Trophoblast cell (in vitro differentiated cells and primary cell): ENCODE measurements around the gene NFKBIZ. TPM values are rescaled to one million over a fixed set of nuclear protein-coding genes. Genes with fewer than 3 reads are reported as not detected.

Experiments used
- DNase-seq, 2 donors: peaks; one replicate each; pipeline ENCODE4 v3.0.0-alpha.2; 2016
- H2AFZ ChIP-seq: 2 replicates; pipeline ENCODE4 v1.6.1; 2013; ENCODE audit warnings: low read length, moderate library complexity, mild to moderate bottlenecking; ENCODE audit not compliant: insufficient read depth, poor library complexity
- H2AK5ac ChIP-seq: 2 replicates; pipeline ENCODE4 v1.6.1; 2013; ENCODE audit warnings: mild to moderate bottlenecking, low read length
- H2BK120ac ChIP-seq: 2 replicates; pipeline ENCODE4 v1.6.1; 2013; ENCODE audit warnings: low read length, mild to moderate bottlenecking, moderate library complexity; ENCODE audit not compliant: insufficient read depth, poor library complexity
- H2BK12ac ChIP-seq: 2 replicates; pipeline ENCODE4 v1.6.1; 2013; ENCODE audit warnings: mild to moderate bottlenecking, low read length, moderate library complexity
- H2BK5ac ChIP-seq: 2 replicates; pipeline ENCODE4 v1.6.1; 2013; ENCODE audit warnings: low read length, low read depth, moderate library complexity, mild to moderate bottlenecking; ENCODE audit not compliant: poor library complexity
- H3K14ac ChIP-seq: 2 replicates; pipeline ENCODE4 v1.6.1; 2013; ENCODE audit warnings: mild to moderate bottlenecking, low read length
- H3K18ac ChIP-seq: 2 replicates; pipeline ENCODE4 v1.6.1; 2013; ENCODE audit warnings: mild to moderate bottlenecking, low read length
- H3K23ac ChIP-seq: 2 replicates; pipeline ENCODE4 v1.6.1; 2013; ENCODE audit warnings: low read length
- H3K27ac ChIP-seq: 2 replicates; pipeline ENCODE4 v1.5.1; 2013; ENCODE audit warnings: low read depth, mild to moderate bottlenecking, inconsistent platforms, low read length, moderate library complexity
- H3K27me3 ChIP-seq: 2 replicates; pipeline ENCODE4 v1.6.1; 2013; ENCODE audit warnings: inconsistent platforms, mild to moderate bottlenecking, low read length, moderate library complexity; ENCODE audit not compliant: insufficient read depth
- H3K36me3 ChIP-seq, 2 experiments: 1 replicate in 1 of 2; 2 replicates in 1 of 2; pipeline ENCODE4 v1.6.1; 2013; ENCODE audit warnings: low read length in 2 of 2, mild to moderate bottlenecking in 2 of 2, moderate library complexity in 1 of 2; ENCODE audit not compliant: insufficient read depth in 2 of 2, control insufficient read depth in 1 of 2
- H3K4ac ChIP-seq: 2 replicates; pipeline ENCODE4 v1.6.1; 2013; ENCODE audit warnings: low read depth, mild to moderate bottlenecking, low read length, moderate library complexity
- H3K4me1 ChIP-seq, 2 experiments: 1 replicate in 1 of 2; 2 replicates in 1 of 2; pipeline ENCODE4 v1.6.1; 2013; ENCODE audit warnings: low read length in 2 of 2, mild to moderate bottlenecking in 2 of 2, moderate library complexity in 1 of 2; ENCODE audit not compliant: insufficient read depth in 2 of 2, control insufficient read depth in 1 of 2
- H3K4me2 ChIP-seq: 2 replicates; pipeline ENCODE4 v1.6.1; 2013; ENCODE audit warnings: inconsistent platforms, mild to moderate bottlenecking, low read length, moderate library complexity
- H3K4me3 ChIP-seq: 2 replicates; pipeline ENCODE4 v1.5.1; 2013; ENCODE audit warnings: mild to moderate bottlenecking, low read depth, low read length, inconsistent platforms
- H3K79me1 ChIP-seq: one replicate; pipeline ENCODE4 v1.6.1; 2013; ENCODE audit warnings: low read length
- H3K79me2 ChIP-seq: 2 replicates; pipeline ENCODE4 v1.6.1; 2013; ENCODE audit warnings: low read length, mild to moderate bottlenecking; ENCODE audit not compliant: control insufficient read depth, insufficient read depth, poor library complexity
- H3K9ac ChIP-seq: 2 replicates; pipeline ENCODE4 v1.6.1; 2013; ENCODE audit warnings: mild to moderate bottlenecking, low read length
- H3K9me3 ChIP-seq: 2 replicates; pipeline ENCODE4 v1.6.1; 2013; ENCODE audit warnings: low read depth, mild to moderate bottlenecking, control low read depth, inconsistent platforms, low read length; ENCODE audit not compliant: insufficient read depth
- H4K12ac ChIP-seq: 2 replicates; pipeline ENCODE4 v1.6.1; 2013; ENCODE audit warnings: low read depth, mild to moderate bottlenecking, low read length, moderate library complexity
- H4K8ac ChIP-seq: 2 replicates; pipeline ENCODE4 v1.6.1; 2013; ENCODE audit warnings: low read depth, mild to moderate bottlenecking, low read length, moderate library complexity
- H4K91ac ChIP-seq: one replicate; pipeline ENCODE4 v1.6.1; 2013; ENCODE audit warnings: low read depth, mild to moderate bottlenecking, low read length, moderate library complexity
- WGBS: extraction: QIAGEN DNeasy Blood & Tissue Kit; methylation state at CpG from one replicate; pipeline ENCODE4 v1.1.7; 2013; ENCODE audit warnings: missing lambda C conversion rate; ENCODE audit not compliant: insufficient read length, insufficient coverage; ENCODE audit errors: extremely low coverage; 5-methylcytosine and 5-hydroxymethylcytosine counted together
- polyA plus RNA-seq: library from polyadenylated mRNA; stranded (reverse); fragments of 200-250 nt; gene quantifications from 2 replicates; pipeline ENCODE4 v1.2.3, GENCODE V29; 2013

The NFKBIZ gene, protein sequence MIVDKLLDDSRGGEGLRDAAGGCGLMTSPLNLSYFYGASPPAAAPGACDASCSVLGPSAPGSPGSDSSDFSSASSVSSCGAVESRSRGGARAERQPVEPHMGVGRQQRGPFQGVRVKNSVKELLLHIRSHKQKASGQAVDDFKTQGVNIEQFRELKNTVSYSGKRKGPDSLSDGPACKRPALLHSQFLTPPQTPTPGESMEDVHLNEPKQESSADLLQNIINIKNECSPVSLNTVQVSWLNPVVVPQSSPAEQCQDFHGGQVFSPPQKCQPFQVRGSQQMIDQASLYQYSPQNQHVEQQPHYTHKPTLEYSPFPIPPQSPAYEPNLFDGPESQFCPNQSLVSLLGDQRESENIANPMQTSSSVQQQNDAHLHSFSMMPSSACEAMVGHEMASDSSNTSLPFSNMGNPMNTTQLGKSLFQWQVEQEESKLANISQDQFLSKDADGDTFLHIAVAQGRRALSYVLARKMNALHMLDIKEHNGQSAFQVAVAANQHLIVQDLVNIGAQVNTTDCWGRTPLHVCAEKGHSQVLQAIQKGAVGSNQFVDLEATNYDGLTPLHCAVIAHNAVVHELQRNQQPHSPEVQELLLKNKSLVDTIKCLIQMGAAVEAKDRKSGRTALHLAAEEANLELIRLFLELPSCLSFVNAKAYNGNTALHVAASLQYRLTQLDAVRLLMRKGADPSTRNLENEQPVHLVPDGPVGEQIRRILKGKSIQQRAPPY
- polyA plus RNA-seq = 5.7 and 6.0 TPM in 2 replicates

GRCh38 chr3:101848754-101849713 is at the start of gene NFKBIZ:
TSS of gene NFKBIZ (plus strand) at chr3:101849514. CDS start at chr3:101849629, 115 bp downstream.
- Histone ChIP-seq H3K9ac (peak within 1 kb of the TSS; percentile 94), H3K4ac (peak within 1 kb of the TSS; percentile 87), H2AFZ (peak within 1 kb of the TSS; percentile 42), H3K14ac (peak within 1 kb of the TSS; percentile 77), H4K91ac (peak within 1 kb of the TSS; percentile 93), H3K4me2 (peak within 1 kb of the TSS; percentile 96), H2AK5ac (peak within 1 kb of the TSS; percentile 77), H3K18ac (peak within 1 kb of the TSS; percentile 76), H3K27ac (peak within 1 kb of the TSS; percentile 98), H3K79me1 (peaks cover 15% of the 10 kb centered on the region), H3K4me3 (peak within 1 kb of the TSS; percentile 98), H3K36me3 (peaks cover 7 to 11% of the 10 kb centered on the region in 2 experiments), H2BK120ac (peak within 1 kb of the TSS; percentile 92), H3K23ac (no peak within 1 kb of the TSS), H3K79me2 (peaks cover 10% of the 10 kb centered on the region), H4K8ac (peak within 1 kb of the TSS; percentile 84), H2BK12ac (no peak within 1 kb of the TSS), H4K12ac (peak within 1 kb of the TSS; percentile 74), H3K4me1 (peaks cover 0 to 2% of the 10 kb centered on the region in 2 experiments), H3K27me3 (no peaks in the 10 kb centered on the region), H3K9me3 (peaks cover 2% of the 10 kb centered on the region), H2BK5ac (peak within 1 kb of the TSS; percentile 77)
- DNase-seq = peak; percentile 93 to 95
- WGBS = no CpG with 5 or more reads among the region's 95 CpGs

GRCh38 chr3:101801174-101801573 is 48.1 kb upstream of the NFKBIZ start:
- Histone ChIP-seq H3K79me2 (no peaks in the 10 kb centered on the region), H3K36me3 (no peaks in the 10 kb centered on the region), H3K27me3 (no peaks in the 10 kb centered on the region), H3K4me1 (no peaks in the 10 kb centered on the region), H4K91ac (no peak overlapping the region), H3K23ac (no peak overlapping the region), H2AK5ac (no peak overlapping the region), H2AFZ (no peak overlapping the region), H3K27ac (no peak overlapping the region), H3K4me3 (no peak overlapping the region), H3K14ac (no peak overlapping the region), H3K4ac (no peak overlapping the region), H3K4me2 (no peak overlapping the region), H2BK5ac (no peak overlapping the region), H3K9me3 (no peaks in the 10 kb centered on the region), H2BK120ac (no peak overlapping the region), H3K79me1 (no peaks in the 10 kb centered on the region), H4K8ac (no peak overlapping the region), H3K9ac (no peak overlapping the region), H3K18ac (no peak overlapping the region), H2BK12ac (no peak overlapping the region), H4K12ac (no peak overlapping the region)
- DNase-seq = no peak
- WGBS = no CpG with 5 or more reads among the region's 4 CpGs

DNA sequence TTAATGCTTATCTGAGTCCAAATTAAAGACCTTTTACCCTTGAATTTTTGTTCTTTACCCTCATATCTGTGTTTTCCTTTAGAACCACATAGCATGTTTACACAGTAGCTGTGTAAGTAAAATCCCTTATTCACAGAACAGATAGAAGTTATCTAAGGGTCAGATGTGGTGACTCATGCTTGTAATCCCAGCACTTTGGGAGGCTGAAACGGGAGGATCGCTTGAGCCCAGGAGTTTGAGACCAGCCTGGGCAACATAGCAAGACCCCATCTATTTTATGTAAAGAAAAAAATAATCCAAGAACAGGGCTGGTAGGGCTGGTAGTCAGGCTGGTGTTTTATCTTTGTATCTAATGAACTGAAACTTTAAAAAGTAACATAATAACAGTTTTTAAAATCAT is 47.1 kb upstream of the NFKBIZ start:
- Histone ChIP-seq H2AFZ (no peak overlapping the region), H3K4me1 (no peaks in the 10 kb centered on the region), H4K8ac (no peak overlapping the region), H2AK5ac (no peak overlapping the region), H2BK12ac (no peak overlapping the region), H2BK5ac (no peak overlapping the region), H3K79me2 (no peaks in the 10 kb centered on the region), H3K4ac (no peak overlapping the region), H3K36me3 (no peaks in the 10 kb centered on the region), H3K18ac (no peak overlapping the region), H3K23ac (no peak overlapping the region), H3K9me3 (no peaks in the 10 kb centered on the region), H3K4me2 (no peak overlapping the region), H4K91ac (no peak overlapping the region), H2BK120ac (no peak overlapping the region), H3K27me3 (no peaks in the 10 kb centered on the region), H3K14ac (no peak overlapping the region), H3K9ac (no peak overlapping the region), H3K27ac (no peak overlapping the region), H4K12ac (no peak overlapping the region), H3K4me3 (no peak overlapping the region), H3K79me1 (no peaks in the 10 kb centered on the region)
- WGBS = no CpG with 5 or more reads among the region's 2 CpGs
- DNase-seq = no peak

GRCh38 chr3:101803173-101803782 is 46.0 kb upstream of the NFKBIZ start:
- no peaks in the 10 kb centered on the region for H3K79me2 ChIP-seq
- no peak overlapping the region for H4K91ac ChIP-seq
- no peaks in the 10 kb centered on the region for H3K27me3 ChIP-seq
- no peak overlapping the region for H4K8ac ChIP-seq
- no CpG with 5 or more reads among the region's 9 CpGs for WGBS
- no peak overlapping the region for H2AK5ac ChIP-seq
- H3K14ac ChIP-seq = no peak overlapping the region
- H3K18ac ChIP-seq = no peak overlapping the region
- no peak overlapping the region for H2BK12ac ChIP-seq
- no peak overlapping the region for H2BK120ac ChIP-seq
- H3K4me2 ChIP-seq = no peak overlapping the region
- no peak overlapping the region for H3K23ac ChIP-seq
- H3K4ac ChIP-seq = no peak overlapping the region
- no peaks in the 10 kb centered on the region for H3K4me1 ChIP-seq
- no peaks in the 10 kb centered on the region for H3K79me1 ChIP-seq
- H2AFZ ChIP-seq = no peak overlapping the region
- H3K9ac ChIP-seq = no peak overlapping the region
- peak; percentile 49 to 93 for DNase-seq
- H2BK5ac ChIP-seq = no peak overlapping the region
- H3K36me3 ChIP-seq = no peaks in the 10 kb centered on the region
- no peak overlapping the region for H3K4me3 ChIP-seq
- no peaks in the 10 kb centered on the region for H3K9me3 ChIP-seq
- no peak overlapping the region for H4K12ac ChIP-seq
- H3K27ac ChIP-seq = no peak overlapping the region
